Neural cell (in vitro differentiated cells): ENCODE results near the gene KMT5C. TPM values are rescaled to one million over a fixed set of nuclear protein-coding genes. Genes with fewer than 3 reads are reported as not detected.

Experiments used
- H2AFZ ChIP-seq: fragments of 200-600, 300-800 bp; sonication (generic), shearing (Covaris generic); 2 replicates; pipeline ENCODE4 v1.6.0; 2014; ENCODE audit warnings: low read depth, mild to moderate bottlenecking, antibody characterized with exemption, low read length, moderate library complexity
- H3F3A ChIP-seq: fragments of 200-600 bp; shearing (Covaris generic); 2 replicates; pipeline ENCODE4 v1.6.1; 2016; ENCODE audit warnings: mild to moderate bottlenecking, moderate library complexity, mixed read lengths, antibody characterized with exemption, low read length; ENCODE audit not compliant: insufficient read depth, poor library complexity, severe bottlenecking
- H3K27ac ChIP-seq: fragments of 200-600, 300-800 bp; sonication (generic), shearing (Covaris generic); 2 replicates; pipeline ENCODE4 v1.5.1; 2014; ENCODE audit warnings: mild to moderate bottlenecking, low read length, moderate library complexity
- H3K27me3 ChIP-seq: fragments of 300-800, 200-600 bp; sonication (generic), shearing (Covaris generic); 2 replicates; pipeline ENCODE4 v1.6.0; 2014; ENCODE audit warnings: mild to moderate bottlenecking, low read depth, low read length, moderate library complexity; ENCODE audit not compliant: insufficient read depth
- H3K36me3 ChIP-seq: fragments of 300-800, 200-600 bp; sonication (generic), shearing (Covaris generic); 2 replicates; pipeline ENCODE4 v1.5.1; 2014; ENCODE audit warnings: mild to moderate bottlenecking, antibody characterized with exemption, low read length, moderate library complexity; ENCODE audit not compliant: insufficient read depth
- H3K4me2 ChIP-seq: fragments of 300-800, 200-600 bp; sonication (generic), shearing (Covaris generic); 2 replicates; pipeline ENCODE4 v1.6.0; 2014; ENCODE audit warnings: mild to moderate bottlenecking, low read length
- H3K4me3 ChIP-seq: fragments of 300-800, 200-600 bp; sonication (generic), shearing (Covaris generic); 2 replicates; pipeline ENCODE4 v1.5.1; 2014; ENCODE audit warnings: mild to moderate bottlenecking, low read length, moderate library complexity
- H3K79me2 ChIP-seq: fragments of 200-600 bp; shearing (Covaris generic); replicated peaks from 2 replicates; pipeline ENCODE4 v1.6.0; 2014; ENCODE audit warnings: mild to moderate bottlenecking, low read length, moderate library complexity; ENCODE audit not compliant: insufficient read depth
- H3K9ac ChIP-seq: fragments of 300-800, 200-600 bp; sonication (generic), shearing (Covaris generic); 2 replicates; pipeline ENCODE4 v1.6.1; 2016; ENCODE audit warnings: mild to moderate bottlenecking, low read length, mixed read lengths
- H3K9me2 ChIP-seq: fragments of 200-600 bp; shearing (Covaris generic); 2 replicates; pipeline ENCODE4 v1.6.1; 2016; ENCODE audit warnings: mild to moderate bottlenecking, low read length, mixed read lengths; ENCODE audit not compliant: insufficient read depth
- H3K9me3 ChIP-seq: fragments of 200-600, 300-800 bp; sonication (generic), shearing (Covaris generic); 2 replicates; pipeline ENCODE4 v1.6.1; 2016; ENCODE audit warnings: mild to moderate bottlenecking, mixed run types, low read length, moderate library complexity, mixed read lengths
- H4K20me1 ChIP-seq: fragments of 200-600 bp; shearing (Covaris generic); 2 replicates; pipeline ENCODE4 v1.6.1; 2016; ENCODE audit warnings: mild to moderate bottlenecking, mixed run types; ENCODE audit not compliant: insufficient read depth
- EP300 ChIP-seq: fragments of 450-650 bp; conservative IDR thresholded peaks from 2 replicates; pipeline ENCODE4 v1.6.1; 2014; ENCODE audit warnings: antibody characterized with exemption, mild to moderate bottlenecking, moderate library complexity; ENCODE audit not compliant: poor library complexity, severe bottlenecking
- EZH2 ChIP-seq: fragments of 200-600, 300-800 bp; shearing (Covaris generic), sonication (generic); IDR thresholded peaks from 2 replicates; pipeline ENCODE4 v1.6.1; 2014; ENCODE audit warnings: antibody characterized with exemption, low read length, borderline replicate concordance, mild to moderate bottlenecking; ENCODE audit not compliant: insufficient read depth, poor library complexity, severe bottlenecking
- MXI1 ChIP-seq: fragments of 450-650 bp; conservative IDR thresholded peaks from 2 replicates; pipeline ENCODE4 v1.6.1; 2014; ENCODE audit warnings: antibody characterized with exemption, mild to moderate bottlenecking; ENCODE audit not compliant: poor library complexity, severe bottlenecking
- POLR2AphosphoS5 ChIP-seq: IDR thresholded peaks from 2 replicates; pipeline ENCODE4 v1.6.1; 2012
- RAD21 ChIP-seq: fragments of 450-650 bp; conservative IDR thresholded peaks from 2 replicates; pipeline ENCODE4 v1.6.1; 2014; ENCODE audit warnings: antibody characterized with exemption, mild to moderate bottlenecking, moderate library complexity
- REST ChIP-seq: IDR thresholded peaks from 2 replicates; pipeline ENCODE4 v1.6.1; 2012; ENCODE audit warnings: borderline replicate concordance
- SMC3 ChIP-seq: fragments of 450-650 bp; conservative IDR thresholded peaks from 2 replicates; pipeline ENCODE4 v1.6.1; 2014; ENCODE audit warnings: antibody characterized with exemption, mild to moderate bottlenecking, moderate library complexity; ENCODE audit not compliant: poor library complexity
- TAF1 ChIP-seq: IDR thresholded peaks from 2 replicates; pipeline ENCODE4 v1.6.1; 2012; ENCODE audit warnings: low read depth
- polyA plus RNA-seq: library from polyadenylated mRNA; depleted of rRNA; stranded (reverse); fragments of >200 nt; gene quantifications from 2 replicates; pipeline ENCODE4 v1.2.3, GENCODE V29; 2014
- TF ChIP-seq, protein P1 (sequence below): fragments of 450-650 bp; IDR thresholded peaks from 2 replicates; pipeline ENCODE4 v1.5.1; 2014; ENCODE audit warnings: antibody characterized with exemption, mild to moderate bottlenecking, moderate library complexity; ENCODE audit not compliant: poor library complexity, severe bottlenecking

KMT5C gene
- polyA plus RNA-seq, 1 donor from 2014 or later, result 50.9 TPM

DNA sequence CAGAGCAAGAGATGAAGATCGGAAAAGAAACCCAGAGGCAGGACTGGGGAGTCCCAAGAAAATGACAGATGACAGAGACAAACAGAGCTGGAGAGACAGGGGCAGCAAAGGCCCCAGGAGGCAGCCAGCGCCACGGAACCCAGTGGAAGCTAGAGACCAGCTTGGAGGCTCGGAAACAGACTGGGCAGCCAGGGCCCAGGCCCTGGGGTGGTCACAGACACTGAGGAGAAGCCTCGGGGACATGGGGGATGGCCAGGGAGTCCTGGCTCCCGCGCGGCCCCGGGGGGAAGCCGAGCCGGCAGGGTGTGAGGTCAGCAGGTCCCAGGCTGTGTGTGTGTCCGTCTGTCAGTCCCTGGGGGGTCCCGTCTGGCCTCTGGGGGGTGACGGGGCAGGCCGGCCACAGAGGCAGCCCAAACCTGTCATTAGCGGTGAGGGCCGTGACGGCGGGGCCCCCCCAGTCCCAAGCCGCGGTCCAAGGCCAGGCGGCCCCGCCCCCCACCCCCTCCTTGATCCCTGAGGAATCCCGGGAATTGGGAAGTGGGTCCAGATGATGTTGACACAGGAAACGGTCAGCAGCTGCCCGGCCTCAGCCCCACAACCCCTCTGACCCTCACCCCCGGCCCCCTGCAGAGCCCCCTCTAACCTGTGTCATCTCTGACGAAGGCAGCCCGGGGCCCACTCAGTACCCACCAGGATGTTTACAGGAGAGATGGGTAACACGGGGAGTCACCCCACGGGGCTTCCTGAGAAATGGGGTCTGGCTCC is 34.5 kb downstream of the KMT5C start:
- H3K4me2 ChIP-seq, result no peak overlapping the region
- no peak overlapping the region for H3K27ac ChIP-seq
- no peaks in the 10 kb centered on the region for H3K79me2 ChIP-seq
- H2AFZ ChIP-seq, result no peak overlapping the region
- H3K9me2 ChIP-seq, result no peaks in the 10 kb centered on the region
- H4K20me1 ChIP-seq, result no peaks in the 10 kb centered on the region
- no peak overlapping the region for H3K4me3 ChIP-seq
- H3K9ac ChIP-seq, result peak overlapping the region; percentile 14
- peaks cover 19% of the 10 kb centered on the region for H3K27me3 ChIP-seq
- no peaks in the 10 kb centered on the region for H3K36me3 ChIP-seq
- TF ChIP-seq RAD21 (no peak), POLR2AphosphoS5 (no peak), EZH2 (no peak), TAF1 (no peak), SMC3 (no peak), REST (no peak), MXI1 (no peak), EP300 (no peak)
- TF ChIP-seq, protein P1, sequence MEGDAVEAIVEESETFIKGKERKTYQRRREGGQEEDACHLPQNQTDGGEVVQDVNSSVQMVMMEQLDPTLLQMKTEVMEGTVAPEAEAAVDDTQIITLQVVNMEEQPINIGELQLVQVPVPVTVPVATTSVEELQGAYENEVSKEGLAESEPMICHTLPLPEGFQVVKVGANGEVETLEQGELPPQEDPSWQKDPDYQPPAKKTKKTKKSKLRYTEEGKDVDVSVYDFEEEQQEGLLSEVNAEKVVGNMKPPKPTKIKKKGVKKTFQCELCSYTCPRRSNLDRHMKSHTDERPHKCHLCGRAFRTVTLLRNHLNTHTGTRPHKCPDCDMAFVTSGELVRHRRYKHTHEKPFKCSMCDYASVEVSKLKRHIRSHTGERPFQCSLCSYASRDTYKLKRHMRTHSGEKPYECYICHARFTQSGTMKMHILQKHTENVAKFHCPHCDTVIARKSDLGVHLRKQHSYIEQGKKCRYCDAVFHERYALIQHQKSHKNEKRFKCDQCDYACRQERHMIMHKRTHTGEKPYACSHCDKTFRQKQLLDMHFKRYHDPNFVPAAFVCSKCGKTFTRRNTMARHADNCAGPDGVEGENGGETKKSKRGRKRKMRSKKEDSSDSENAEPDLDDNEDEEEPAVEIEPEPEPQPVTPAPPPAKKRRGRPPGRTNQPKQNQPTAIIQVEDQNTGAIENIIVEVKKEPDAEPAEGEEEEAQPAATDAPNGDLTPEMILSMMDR, result no peak
- no peaks in the 10 kb centered on the region for H3F3A ChIP-seq
- H3K9me3 ChIP-seq, result no peaks in the 10 kb centered on the region

DNA sequence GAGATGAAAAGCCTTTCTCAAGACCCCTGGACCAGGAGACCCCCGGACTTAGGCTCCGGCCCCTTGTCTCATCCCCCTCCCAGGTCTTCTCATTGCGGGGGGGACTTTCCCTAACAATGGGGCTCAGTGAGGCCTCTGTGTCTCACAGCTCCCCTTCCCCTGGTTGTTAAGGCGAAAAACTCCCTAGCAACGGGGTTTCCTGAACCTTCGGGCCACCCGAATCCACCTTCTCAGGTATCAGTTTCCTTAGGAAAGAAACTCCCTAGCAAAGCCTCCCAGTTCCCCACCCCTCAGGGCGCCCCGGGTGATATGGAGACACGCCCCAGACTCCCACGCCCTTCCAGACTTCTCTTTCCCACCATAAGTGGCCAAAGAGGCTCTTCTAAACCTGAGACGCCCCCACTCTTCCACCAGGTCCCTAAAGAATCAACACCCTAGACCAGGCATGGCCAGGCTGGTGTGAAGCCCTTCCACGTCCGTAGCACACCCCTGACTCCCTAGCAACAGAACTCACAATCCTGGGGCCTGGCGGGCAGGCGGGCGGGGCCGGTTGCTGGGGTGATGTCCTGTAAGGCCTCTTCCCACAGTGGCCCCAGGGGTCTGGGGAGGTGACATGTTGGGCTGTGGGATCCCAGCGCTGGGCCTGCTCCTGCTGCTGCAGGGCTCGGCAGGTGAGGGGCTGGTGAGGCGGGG is 36.7 kb downstream of the KMT5C start, which contains the start of gene TMEM190:
TMEM190 (plus strand) TSS at position 586 of the 693 bp plus-strand sequence; CDS start at position 614, 28 bp downstream.
- no peaks in the 10 kb centered on the region for H3K9me3 ChIP-seq
- no peaks in the 10 kb centered on the region for H3F3A ChIP-seq
- H3K36me3 ChIP-seq, result no peaks in the 10 kb centered on the region
- TF ChIP-seq REST (no peak), RAD21 (no peak), EP300 (no peak), TAF1 (no peak), POLR2AphosphoS5 (no peak), SMC3 (no peak), MXI1 (no peak), EZH2 (no peak)
- TF ChIP-seq, protein P1, result no peak
- no peak within 1 kb of the TSS for H3K4me2 ChIP-seq
- no peaks in the 10 kb centered on the region for H4K20me1 ChIP-seq
- H3K79me2 ChIP-seq, result no peaks in the 10 kb centered on the region
- H3K27ac ChIP-seq, result no peak within 1 kb of the TSS
- no peak within 1 kb of the TSS for H3K9ac ChIP-seq
- no peak within 1 kb of the TSS for H2AFZ ChIP-seq
- H3K9me2 ChIP-seq, result no peaks in the 10 kb centered on the region
- H3K27me3 ChIP-seq, result no peaks in the 10 kb centered on the region
- no peak within 1 kb of the TSS for H3K4me3 ChIP-seq
